IMR-90 (cell line): ENCODE data around the gene CDKN3. TPM values are rescaled to one million over a fixed set of nuclear protein-coding genes. Genes with fewer than 3 reads are reported as not detected.

ENCODE experiments used
- ATAC-seq: fragments of 200-7000 bp; cut with Tn5 transposase; 2 replicates; pipeline ENCODE4 v1.9.1; 2020; ENCODE audit warnings: low read depth, mild to moderate bottlenecking, moderate library complexity
- BruUV-seq: library from RNA; stranded (reverse); fragments of 400-500 nt; replicated peaks from 2 replicates; lab custom pipeline; 2021; lab: Mats Ljungman, UMichigan
- CTCF ChIA-PET: fragments of 300-600 bp; formaldehyde crosslinking; extraction: SDS; loops from one replicate; lab custom pipeline; 2021; ENCODE audit warnings: antibody characterized with exemption; lab: Yijun Ruan, JAX
- POLR2A ChIA-PET: fragments of 300-600 bp; sonication (Branson Sonifier 250); formaldehyde crosslinking; loops from one replicate; lab custom pipeline; 2022; ENCODE audit warnings: antibody characterized with exemption; ENCODE audit not compliant: unreplicated experiment; lab: Charles Lee
- DNase-seq: peaks from one replicate; pipeline ENCODE4 v3.0.0; 2013
- H2AFZ ChIP-seq: replicated peaks from 2 replicates; pipeline ENCODE3; 2013; ENCODE audit warnings: low read length, mild to moderate bottlenecking; ENCODE audit not compliant: poor library complexity
- H2AK5ac ChIP-seq: 2 replicates; pipeline ENCODE4 v1.6.1; 2013; ENCODE audit warnings: low read depth, low read length, inconsistent platforms
- H2AK9ac ChIP-seq: replicated peaks from 2 replicates; pipeline ENCODE3; 2013; ENCODE audit warnings: mild to moderate bottlenecking, low read depth, low read length, moderate library complexity; ENCODE audit not compliant: poor library complexity
- H2BK120ac ChIP-seq: 2 replicates; pipeline ENCODE4 v1.6.1; 2013; ENCODE audit warnings: low read depth, low read length, inconsistent platforms
- H2BK15ac ChIP-seq: 3 replicates; pipeline ENCODE4 v1.6.1; 2013; ENCODE audit warnings: low read depth, low read length, inconsistent platforms
- H2BK20ac ChIP-seq: 2 replicates; pipeline ENCODE4 v1.6.1; 2013; ENCODE audit warnings: low read depth, mild to moderate bottlenecking, inconsistent platforms, low read length, moderate library complexity
- H2BK5ac ChIP-seq: 2 replicates; pipeline ENCODE4 v1.6.1; 2013; ENCODE audit warnings: mild to moderate bottlenecking, low read depth, low read length, inconsistent platforms; ENCODE audit not compliant: poor library complexity, severe bottlenecking
- H3K14ac ChIP-seq: replicated peaks from 2 replicates; pipeline ENCODE4 v1.6.1; 2013; ENCODE audit warnings: low read depth, low read length, inconsistent platforms
- H3K18ac ChIP-seq: 2 replicates; pipeline ENCODE4 v1.6.1; 2013; ENCODE audit warnings: low read depth, low read length, control low read depth
- H3K23ac ChIP-seq: 2 replicates; pipeline ENCODE4 v1.6.1; 2013; ENCODE audit warnings: low read depth, low read length, inconsistent platforms
- H3K27ac ChIP-seq: 2 replicates; pipeline ENCODE4 v1.5.1; 2013; ENCODE audit warnings: mild to moderate bottlenecking, control low read depth, low read length; ENCODE audit not compliant: insufficient read depth
- H3K27me3 ChIP-seq: 2 replicates; pipeline ENCODE4 v1.6.1; 2013; ENCODE audit warnings: low read length; ENCODE audit not compliant: control insufficient read depth, insufficient read depth
- H3K36me3 ChIP-seq: 2 replicates; pipeline ENCODE4 v1.6.1; 2013; ENCODE audit warnings: low read length, mixed read lengths; ENCODE audit not compliant: control insufficient read depth, insufficient read depth
- H3K4ac ChIP-seq: 2 replicates; pipeline ENCODE4 v1.6.1; 2013; ENCODE audit warnings: low read depth, low read length, inconsistent platforms
- H3K4me1 ChIP-seq: 2 replicates; pipeline ENCODE4 v1.6.1; 2013; ENCODE audit warnings: low read length, mixed read lengths; ENCODE audit not compliant: control insufficient read depth, insufficient read depth
- H3K4me2 ChIP-seq: 2 replicates; pipeline ENCODE4 v1.6.1; 2013; ENCODE audit warnings: low read depth, mild to moderate bottlenecking, control low read depth, low read length, moderate library complexity
- H3K4me3 ChIP-seq: 2 replicates; pipeline ENCODE4 v1.5.1; 2013; ENCODE audit warnings: low read depth, mild to moderate bottlenecking, control low read depth, low read length, moderate library complexity; ENCODE audit not compliant: insufficient read depth
- H3K56ac ChIP-seq: 2 replicates; pipeline ENCODE4 v1.6.1; 2013; ENCODE audit warnings: low read length, inconsistent platforms; ENCODE audit not compliant: insufficient read depth; ENCODE audit errors: extremely low read depth
- H3K79me1 ChIP-seq, 2 experiments: 2 replicates each; pipeline ENCODE4 v1.6.1; 2013; ENCODE audit warnings: low read length in 2 of 2, inconsistent platforms in 1 of 2, low read depth in 1 of 2
- H3K9ac ChIP-seq: 2 replicates; pipeline ENCODE4 v1.6.1; 2013; ENCODE audit warnings: low read depth, low read length, control low read depth
- H3K9me1 ChIP-seq: 2 replicates; pipeline ENCODE4 v1.6.1; 2013; ENCODE audit warnings: low read length, inconsistent platforms; ENCODE audit not compliant: insufficient read depth
- H3K9me3 ChIP-seq: 2 replicates; pipeline ENCODE4 v1.6.1; 2013; ENCODE audit warnings: low read length; ENCODE audit not compliant: control insufficient read depth, insufficient read depth
- H4K20me1 ChIP-seq: 2 replicates; pipeline ENCODE4 v1.6.1; 2013; ENCODE audit warnings: low read length, inconsistent platforms; ENCODE audit not compliant: insufficient read depth
- H4K5ac ChIP-seq: 2 replicates; pipeline ENCODE4 v1.6.1; 2013; ENCODE audit warnings: mild to moderate bottlenecking, low read depth, low read length, control low read depth
- H4K8ac ChIP-seq, 2 experiments: 2 replicates each; pipeline ENCODE4 v1.6.1; 2013; ENCODE audit warnings: low read depth in 2 of 2, low read length in 2 of 2, control low read depth in 1 of 2, inconsistent platforms in 1 of 2
- H4K91ac ChIP-seq: 2 replicates; pipeline ENCODE4 v1.6.1; 2013; ENCODE audit warnings: low read depth, low read length, inconsistent platforms; ENCODE audit not compliant: insufficient read depth
- BHLHE40 ChIP-seq: fragments of 150-350 bp; IDR thresholded peaks from 2 replicates; pipeline ENCODE4 v1.6.1; 2016; ENCODE audit warnings: mild to moderate bottlenecking, low read depth, low read length
- CEBPB ChIP-seq: IDR thresholded peaks from 2 replicates; pipeline ENCODE4 v1.6.1; 2012; ENCODE audit warnings: low read depth, low read length, improper control_type of control experiment
- CHD1 ChIP-seq: IDR thresholded peaks from 2 replicates; pipeline ENCODE4 v1.6.1; 2012; ENCODE audit warnings: low read depth, low read length, improper control_type of control experiment
- CTCF ChIP-seq: conservative IDR thresholded peaks from 2 replicates; pipeline ENCODE4 v1.5.1; 2012; ENCODE audit warnings: mild to moderate bottlenecking, low read depth, low read length, improper control_type of control experiment
- ELK1 ChIP-seq: fragments of 150-350 bp; IDR thresholded peaks from 2 replicates; pipeline ENCODE4 v1.6.1; 2016; ENCODE audit warnings: low read depth, mild to moderate bottlenecking, low read length, moderate library complexity, borderline replicate concordance
- FOS ChIP-seq: fragments of 150-350 bp; IDR thresholded peaks from 2 replicates; pipeline ENCODE4 v1.6.1; 2016; ENCODE audit warnings: low read depth, low read length
- MAFK ChIP-seq: IDR thresholded peaks from 2 replicates; pipeline ENCODE4 v1.6.1; 2012; ENCODE audit warnings: low read depth, low read length, improper control_type of control experiment
- MAZ ChIP-seq: IDR thresholded peaks from 2 replicates; pipeline ENCODE4 v1.6.1; 2012; ENCODE audit warnings: low read depth, mild to moderate bottlenecking, low read length, improper control_type of control experiment, moderate library complexity, borderline replicate concordance
- MXI1 ChIP-seq: IDR thresholded peaks from 2 replicates; pipeline ENCODE4 v1.6.1; 2012; ENCODE audit warnings: low read depth, mild to moderate bottlenecking, low read length, moderate library complexity, borderline replicate concordance
- NFE2L2 ChIP-seq: fragments of 150-350 bp; IDR thresholded peaks from 2 replicates; pipeline ENCODE4 v1.6.1; 2016; ENCODE audit warnings: low read depth, mild to moderate bottlenecking, low read length
- POLR2A ChIP-seq: IDR thresholded peaks from 2 replicates; pipeline ENCODE4 v1.6.1; 2012; ENCODE audit warnings: mild to moderate bottlenecking, low read depth, low read length
- RAD21 ChIP-seq: IDR thresholded peaks from 2 replicates; pipeline ENCODE4 v1.6.1; 2012; ENCODE audit warnings: low read length, improper control_type of control experiment
- RCOR1 ChIP-seq: IDR thresholded peaks from 2 replicates; pipeline ENCODE4 v1.6.1; 2012; ENCODE audit warnings: mild to moderate bottlenecking, low read length, improper control_type of control experiment; ENCODE audit not compliant: insufficient replicate concordance
- RFX5 ChIP-seq: IDR thresholded peaks from 2 replicates; pipeline ENCODE4 v1.8.0; 2012; ENCODE audit warnings: low read depth, mild to moderate bottlenecking, low read length, moderate library complexity
- SMC3 ChIP-seq: fragments of 150-350 bp; IDR thresholded peaks from 2 replicates; pipeline ENCODE4 v1.6.1; 2016; ENCODE audit warnings: low read depth, mild to moderate bottlenecking, antibody characterized with exemption, low read length, moderate library complexity
- USF2 ChIP-seq: fragments of 150-350 bp; IDR thresholded peaks from 2 replicates; pipeline ENCODE4 v1.6.1; 2017; ENCODE audit warnings: mild to moderate bottlenecking, antibody characterized with exemption, low read length, low read depth
- WGBS, 2 experiments: methylation state at CpG; one replicate each; pipeline versions ENCODE4 v1.1.5 to v1.1.7; 2013; ENCODE audit warnings: missing lambda C conversion rate in 2 of 2; ENCODE audit not compliant: insufficient read length in 1 of 2; ENCODE audit errors: extremely low coverage in 2 of 2; 5-methylcytosine and 5-hydroxymethylcytosine counted together
- dilution Hi-C: fragments of 300-500 bp; cut with HindIII; formaldehyde crosslinking; loops from one replicate; pipeline ENCODE4 v1.14.3; 2018; ENCODE audit warnings: low sequenced_read_pairs; ENCODE audit not compliant: unreplicated experiment
- in situ Hi-C: fragments of 300-500 bp; cut with MboI; formaldehyde crosslinking; loops from 3 replicates; pipeline ENCODE4 v1.14.3; 2019; ENCODE audit warnings: low sequenced_read_pairs, inconsistent platforms, mixed read lengths
- intact Hi-C: fragments of 100-400 bp; cut with micrococcal nuclease; formaldehyde crosslinking; loops from 2 replicates; pipeline ENCODE4 v1.10.0; 2022
- polyA plus RNA-seq, 3 experiments: library from polyadenylated mRNA; depleted of rRNA; stranded (reverse); fragments of >200 nt; gene quantifications; 2 replicates each; pipeline ENCODE4 v1.2.3, GENCODE V29; 2012; ENCODE audit warnings: low replicate concordance in 1 of 3
- total RNA-seq: library from RNA; depleted of rRNA; stranded (reverse); fragments of >200 nt; gene quantifications from 2 replicates; pipeline ENCODE4 v1.2.3, GENCODE V29; 2012

Gene CDKN3
- total and polyA plus RNA-seq, 2 of the 4 experiments (the other 2 are of a cell fraction) = 38.9 to 48.9 TPM

GRCh38 chr14:54440037-54440436 lies 43.2 kb downstream of the CDKN3 start:
- no TSS peak for BruUV-seq

More at GRCh38 chr14:54440037-54440436, 43.2 kb downstream of the CDKN3 start:
- Histone ChIP-seq H3K27me3 (no peaks in the 10 kb centered on the region), H3K4me1 (peaks cover 11% of the 10 kb centered on the region), H2AK9ac (no peak overlapping the region), H4K91ac (peak overlapping the region; percentile 40; the same call in 1 of the 2 replicates), H3K9ac (peak overlapping the region; percentile 79; the same call in 1 of the 2 replicates), H3K18ac (no peak overlapping the region), H3K56ac (peak overlapping the region; percentile 74; the same call in 1 of the 2 replicates), H3K4me2 (peak overlapping the region; percentile 91), H3K27ac (peak overlapping the region; percentile 87; the same call in 1 of the 2 replicates), H3K4me3 (peak overlapping the region; percentile 62), H2AFZ (no peak overlapping the region), H3K79me1 (peaks cover 6 to 29% of the 10 kb centered on the region in 2 experiments), H2BK5ac (peak overlapping the region; percentile 87), H3K4ac (no peak overlapping the region; the same call in 1 of the 2 replicates), H2BK120ac (no peak overlapping the region), H3K23ac (peak overlapping the region; percentile 66; the same call in 1 of the 2 replicates), H2BK20ac (no peak overlapping the region), H4K5ac (no peak overlapping the region; the same call in 1 of the 2 replicates), H4K20me1 (peaks cover 21% of the 10 kb centered on the region), H3K36me3 (peaks cover 1% of the 10 kb centered on the region; the same call in 1 of the 2 replicates), H3K14ac (peak overlapping the region; percentile 66), H3K9me1 (peaks cover 8% of the 10 kb centered on the region), H4K8ac (peak overlapping the region in 1 of 2 experiments; percentile 71; a peak in 3 of 4 replicates), H2BK15ac (no peak overlapping the region), H2AK5ac (no peak overlapping the region), H3K9me3 (no peaks in the 10 kb centered on the region)
- dilution Hi-C loops = no loop called here
- CTCF ChIA-PET = interaction anchor here (0.5 kb wide), 1 partner anchor 10 kb away, joined by 3 read pairs; no protein-coding TSS in a partner anchor
- peak; percentile 36 for DNase-seq
- WGBS, 2 experiments = no CpG with 5 or more reads among the region's 7 CpGs
- no peak for TF ChIP-seq NFE2L2
- no peak for TF ChIP-seq RAD21
- no peak for TF ChIP-seq ELK1
- no peak for TF ChIP-seq CHD1
- TF ChIP-seq POLR2A = no peak
- TF ChIP-seq FOS = no peak
- no peak for TF ChIP-seq CEBPB
- no peak for TF ChIP-seq USF2
- TF ChIP-seq MAFK = no peak
- no peak for TF ChIP-seq CTCF
- TF ChIP-seq RCOR1 = no peak
- no peak for TF ChIP-seq RFX5
- TF ChIP-seq MAZ = no peak
- no peak for TF ChIP-seq MXI1
- no peak for TF ChIP-seq SMC3
- TF ChIP-seq BHLHE40 = no peak
- no peak for ATAC-seq
- POLR2A ChIA-PET = no interaction called here
- in situ Hi-C loops = no loop called here
- intact Hi-C loops = loop anchor here (5.0 kb wide), 1 partner anchor 73 kb away; no protein-coding TSS in a partner anchor
